K562 (cell line): ENCODE data around the gene PCAT6. TPM values are rescaled to one million over a fixed set of nuclear protein-coding genes. Genes with fewer than 3 reads are reported as not detected.

Experiments used
- CEBPG ChIP-seq, 3 experiments: fragments of 200-800 bp in 1 of 3; sonication (Bioruptor generic) in 1 of 3; sonication (generic) in 1 of 3; formaldehyde crosslinking in 1 of 3; IDR thresholded peaks in 2 of 3; conservative IDR thresholded peaks in 1 of 3; 2 replicates each; pipeline versions ENCODE4 v1.6.1 to v1.8.0; 2016 to 2022; ENCODE audit warnings: missing compliant biosample characterization in 2 of 3, missing genetic modification characterization in 2 of 3, mild to moderate bottlenecking in 1 of 3, missing genetic modification reagents in 1 of 3
- CREBBP ChIP-seq: IDR thresholded peaks from one replicate; pipeline ENCODE4 v1.6.1; 2012; ENCODE audit warnings: low read depth, mild to moderate bottlenecking, control low read depth, inconsistent platforms, low read length
- DMBX1 ChIP-seq: fragments of 250-450 bp; sonication (Bioruptor Pico); IDR thresholded peaks from 2 replicates; pipeline ENCODE4 v1.8.0; 2022; ENCODE audit warnings: inconsistent platforms, mild to moderate bottlenecking, moderate library complexity, borderline replicate concordance
- GATAD2B ChIP-seq: fragments of 450-650 bp; IDR thresholded peaks from 2 replicates; pipeline ENCODE4 v1.6.1; 2017; ENCODE audit warnings: mild to moderate bottlenecking, borderline replicate concordance
- HNRNPUL1 ChIP-seq: fragments of 200-400 bp; formaldehyde crosslinking; IDR thresholded peaks from 2 replicates; pipeline ENCODE4 v1.6.1; 2017; ENCODE audit warnings: low read length
- LARP7 ChIP-seq: fragments of 450-650 bp; IDR thresholded peaks from 2 replicates; pipeline ENCODE4 v1.6.1; 2016
- MTA2 ChIP-seq: fragments of 450-650 bp; IDR thresholded peaks from 2 replicates; pipeline ENCODE4 v1.6.1; 2016; ENCODE audit warnings: low read depth
- NCOA1 ChIP-seq: fragments of 450-650 bp; IDR thresholded peaks from 2 replicates; pipeline ENCODE4 v1.6.1; 2016; ENCODE audit warnings: low read depth
- NFXL1 ChIP-seq: fragments of 450-650 bp; formaldehyde crosslinking; IDR thresholded peaks from 2 replicates; pipeline ENCODE4 v1.4.0; 2021; ENCODE audit warnings: mild to moderate bottlenecking
- SMAD4 ChIP-seq: fragments of 250-450 bp; sonication (Bioruptor Pico); conservative IDR thresholded peaks from 2 replicates; pipeline ENCODE4 v1.8.0; 2021; ENCODE audit warnings: inconsistent platforms, mild to moderate bottlenecking, moderate library complexity
- SMARCA5 ChIP-seq: fragments of 450-650 bp; IDR thresholded peaks from 2 replicates; pipeline ENCODE4 v1.6.1; 2016
- WHSC1 ChIP-seq: IDR thresholded peaks from one replicate; pipeline ENCODE4 v1.6.1; 2012; ENCODE audit warnings: low read length, control low read depth, inconsistent platforms
- ZBTB1 ChIP-seq: sonication (generic); formaldehyde crosslinking; IDR thresholded peaks from 2 replicates; pipeline ENCODE4 v1.8.1; 2023; ENCODE audit warnings: missing genetic modification reagents, low read depth, mild to moderate bottlenecking, borderline replicate concordance
- ZKSCAN1 ChIP-seq: fragments of 150-350 bp; IDR thresholded peaks from 2 replicates; pipeline ENCODE4 v1.6.1; 2016; ENCODE audit warnings: low read depth, low read length
- ZNF184 ChIP-seq: sonication (generic); formaldehyde crosslinking; IDR thresholded peaks from 2 replicates; pipeline ENCODE4 v1.5.0; 2020; ENCODE audit warnings: missing genetic modification reagents
- ZNF445 ChIP-seq: fragments of 250-450 bp; sonication (Bioruptor Pico); IDR thresholded peaks from 2 replicates; pipeline ENCODE4 v1.4.0; 2020; ENCODE audit warnings: low read depth, mild to moderate bottlenecking, moderate library complexity
- ZNF77 ChIP-seq: fragments of 250-450 bp; sonication (Bioruptor Pico); IDR thresholded peaks from 2 replicates; pipeline ENCODE4 v1.5.0; 2020
- polyA plus RNA-seq, 8 experiments: library from polyadenylated mRNA; depleted of rRNA in 4 of 8; stranded (reverse) in 5 of 8; unstranded in 3 of 8; fragments of >200 nt; fragmentation: Nextera tagmentation in 2 of 8; fragmentation: Illumina TruSeq in 1 of 8; extraction: Ambion mirVana in 2 of 8; extraction: Trizol in 1 of 8; gene quantifications; 2 replicates each; pipeline versions ENCODE4 v1.2.1 to v1.2.3, GENCODE V29; 2011 to 2014; ENCODE audit warnings: inconsistent platforms in 1 of 8, missing spikeins in 1 of 8
- total RNA-seq, 7 experiments: library from RNA; depleted of rRNA in 6 of 7; stranded (reverse); fragments of >200 nt in 6 of 7; fragmentation: Illumina TruSeq in 2 of 7; extraction: Trizol in 2 of 7; gene quantifications; 2 replicates each; pipeline versions ENCODE4 v1.2.1 to v1.2.3, GENCODE V29; 2011 to 2021; ENCODE audit warnings: low replicate concordance in 1 of 7

The PCAT6 gene
- total and polyA plus RNA-seq, 9 of the 15 experiments (the other 6 are each of a cell fraction or from before 2014, with no cell fraction given): 0.25 to 2.4 (median 0.54) TPM; not detected in 1

GRCh38 chr1:202802998-202803932 lies 7.5 kb upstream of the PCAT6 start (continued):
- TF ChIP-seq SMAD4 (CRISPR knock-in tag) (no peak), NCOA1 (no peak), ZNF184 (CRISPR knock-in tag) (no peak), HNRNPUL1 (no peak), LARP7 (0 out of 2 replicates have a peak, but pooled peaks have one; percentile 29), ZNF77 (CRISPR knock-in tag) (no peak), MTA2 (no peak), DMBX1 (CRISPR knock-in tag) (no peak), GATAD2B (0 out of 2 replicates have a peak, but pooled peaks have one; percentile 35), WHSC1 (no peak), ZBTB1 (CRISPR knock-in tag) (no peak), SMARCA5 (no peak), NFXL1 (no peak), ZNF445 (CRISPR knock-in tag) (no peak), CEBPG (CRISPR knock-in tag; IDR thresholded peaks at IDR 0.05) (peak; percentile 75), CEBPG (tag; conservative IDR thresholded peaks at IDR 0.05 in 1 of 2, IDR thresholded peaks at IDR 0.05 in 1 of 2) (peak; percentile 56 to 94), ZKSCAN1 (no peak), CREBBP (no peak)
